Erythroblast (primary cell): ENCODE measurements around the gene F12.

Experiments
- GATA1 ChIP-seq: IDR thresholded peaks from 2 replicates; pipeline ENCODE4 v1.6.1; 2011; ENCODE audit warnings: low read depth, mild to moderate bottlenecking, control low read depth, low read length, moderate library complexity
- POLR2A ChIP-seq: IDR thresholded peaks from 2 replicates; pipeline ENCODE4 v1.6.1; 2011; ENCODE audit warnings: mild to moderate bottlenecking, low read length

DNA sequence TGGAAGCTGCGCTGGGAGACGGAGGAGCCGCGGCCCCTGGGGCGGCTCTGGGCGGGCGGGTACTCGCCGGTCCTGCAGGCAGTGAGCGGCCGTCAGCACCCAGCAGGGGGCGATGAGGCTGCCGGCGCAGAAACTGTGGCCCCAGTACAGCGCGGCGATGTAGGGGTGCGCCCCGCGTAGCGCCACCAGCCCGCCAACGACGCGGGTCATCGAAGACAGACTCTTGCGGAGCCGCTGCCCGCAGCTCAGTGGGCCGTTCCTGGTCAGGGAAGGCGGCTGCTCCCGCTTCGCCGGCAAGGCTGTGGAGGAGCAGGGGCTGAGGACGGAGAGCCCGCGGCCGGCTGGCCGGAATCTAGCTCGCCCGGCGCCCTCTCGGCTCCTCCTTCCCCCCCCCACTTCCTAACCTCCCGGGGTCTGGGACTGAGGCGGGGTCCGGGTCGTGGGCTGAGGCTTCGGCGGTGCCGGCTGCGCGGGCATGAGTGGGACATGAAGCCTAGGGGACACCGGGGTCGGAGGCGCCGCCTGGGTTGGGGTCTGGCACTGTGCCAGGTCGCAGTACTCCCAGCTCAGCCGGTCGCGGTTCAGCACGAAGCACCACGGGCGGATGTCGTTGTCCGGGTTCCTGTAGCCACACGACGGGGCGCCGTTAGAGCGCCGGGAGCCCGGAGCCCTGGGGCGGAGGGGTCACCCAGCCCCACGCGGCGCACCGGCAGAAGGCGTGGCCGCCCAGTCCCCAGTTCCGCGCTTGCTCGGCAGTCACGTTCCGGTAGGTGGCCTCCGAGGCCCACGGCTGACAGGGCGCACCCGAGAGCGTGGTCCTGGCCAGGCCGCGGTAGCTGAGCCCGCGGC is 5.3 kb downstream of the F12 start:
- TF ChIP-seq GATA1 (no peak), POLR2A (no peak)
